GM23338 (cell line): Measurements from ENCODE around the gene RMI2. TPM values are rescaled to one million over a fixed set of nuclear protein-coding genes. Genes with fewer than 3 reads are reported as not detected.

ENCODE experiments used
- ATAC-seq: fragments of 200-7000 bp; cut with Tn5 transposase; 3 replicates; pipeline ENCODE4 v1.9.1; 2020
- DNase-seq: peaks from one replicate; pipeline ENCODE4 v3.0.0-alpha.2; 2015; ENCODE audit warnings: low spot score
- H2AFZ ChIP-seq: fragments of 200-600 bp; sonication (generic); 2 replicates; pipeline ENCODE4 v1.8.0; 2016; ENCODE audit warnings: antibody characterized with exemption, mild to moderate bottlenecking, moderate library complexity
- H3F3A ChIP-seq: fragments of 200-600 bp; sonication (generic); replicated peaks from 2 replicates; pipeline ENCODE4 v1.8.0; 2017; ENCODE audit warnings: antibody characterized with exemption, mixed run types, low read depth
- H3K27ac ChIP-seq: fragments of 200-600 bp; sonication (generic); 2 replicates; pipeline ENCODE4 v1.6.1; 2016; ENCODE audit warnings: low read depth
- H3K27me3 ChIP-seq: fragments of 200-600 bp; sonication (generic); 2 replicates; pipeline ENCODE4 v1.8.0; 2016; ENCODE audit warnings: mild to moderate bottlenecking, mixed run types, moderate library complexity; ENCODE audit not compliant: insufficient read depth
- H3K36me3 ChIP-seq: fragments of 200-600 bp; sonication (generic); 2 replicates; pipeline ENCODE4 v1.8.0; 2016; ENCODE audit warnings: mild to moderate bottlenecking; ENCODE audit not compliant: insufficient read depth
- H3K4me1 ChIP-seq: fragments of 200-600 bp; sonication (generic); 2 replicates; pipeline ENCODE4 v1.8.0; 2016; ENCODE audit warnings: mild to moderate bottlenecking, moderate library complexity; ENCODE audit not compliant: insufficient read depth
- H3K4me2 ChIP-seq: fragments of 200-600 bp; sonication (generic); 2 replicates; pipeline ENCODE4 v1.7.1; 2017; ENCODE audit warnings: mixed run types
- H3K4me3 ChIP-seq: fragments of 200-600 bp; sonication (generic); 2 replicates; pipeline ENCODE4 v1.6.1; 2016; ENCODE audit warnings: mixed run types
- H3K79me2 ChIP-seq: fragments of 200-600 bp; sonication (generic); replicated peaks from 2 replicates; pipeline ENCODE4 v1.8.0; 2017; ENCODE audit warnings: mild to moderate bottlenecking; ENCODE audit not compliant: insufficient read depth
- H3K9me2 ChIP-seq: fragments of 200-600 bp; sonication (generic); 2 replicates; pipeline ENCODE4 v1.8.0; 2017; ENCODE audit not compliant: insufficient read depth
- H4K20me1 ChIP-seq: fragments of 200-600 bp; sonication (generic); replicated peaks from 2 replicates; pipeline ENCODE4 v1.8.0; 2017; ENCODE audit warnings: mild to moderate bottlenecking; ENCODE audit not compliant: insufficient read depth
- H3K27ac Mint-ChIP-seq: 2 replicates; pipeline ENCODE4 v1.8.0; 2020; ENCODE audit warnings: inconsistent platforms, mild to moderate bottlenecking, moderate library complexity, mixed read lengths
- H3K27me3 Mint-ChIP-seq: 3 replicates; pipeline ENCODE4 v1.8.0; 2022; ENCODE audit warnings: low read depth, mild to moderate bottlenecking, moderate library complexity, mixed read lengths, inconsistent platforms; ENCODE audit not compliant: insufficient read depth, poor library complexity
- H3K36me3 Mint-ChIP-seq: 3 replicates; pipeline ENCODE4 v1.8.0; 2021; ENCODE audit warnings: low read depth, mild to moderate bottlenecking, inconsistent platforms, moderate library complexity, mixed read lengths
- H3K4me1 Mint-ChIP-seq: 3 replicates; pipeline ENCODE4 v1.8.0; 2020; ENCODE audit warnings: mild to moderate bottlenecking, inconsistent platforms, mixed read lengths
- H3K4me3 Mint-ChIP-seq: 3 replicates; pipeline ENCODE4 v1.8.0; 2021; ENCODE audit warnings: moderate library complexity, mild to moderate bottlenecking, inconsistent platforms, mixed read lengths
- H3K9me3 Mint-ChIP-seq: 3 replicates; pipeline ENCODE4 v1.8.0; 2020; ENCODE audit warnings: moderate library complexity, mild to moderate bottlenecking, inconsistent platforms, mixed read lengths
- CREB1 ChIP-seq: fragments of 250-450 bp; sonication (Bioruptor Pico); IDR thresholded peaks from 2 replicates; pipeline ENCODE4 v1.5.0; 2020; ENCODE audit warnings: low read depth, mild to moderate bottlenecking, moderate library complexity
- CTCF ChIP-seq, 2 experiments: fragments of 200-600 bp in 1 of 2; sonication (generic) in 1 of 2; conservative IDR thresholded peaks; 2 replicates each; pipeline versions ENCODE4 v1.5.1 to v1.6.1; 2016 to 2017; ENCODE audit warnings: antibody characterized with exemption in 2 of 2, low read depth in 2 of 2, mild to moderate bottlenecking in 2 of 2, moderate library complexity in 1 of 2
- EZH2 ChIP-seq: fragments of 200-600 bp; sonication (generic); IDR thresholded peaks from one replicate; pipeline ENCODE4 v1.8.0; 2017; ENCODE audit warnings: antibody characterized with exemption, mild to moderate bottlenecking, low read depth; ENCODE audit not compliant: unreplicated experiment
- EZH2phosphoT487 ChIP-seq: fragments of 200-600 bp; sonication (generic); IDR thresholded peaks from one replicate; pipeline ENCODE4 v1.8.1; 2018; ENCODE audit warnings: antibody characterized with exemption; ENCODE audit not compliant: unreplicated experiment
- JUNB ChIP-seq: IDR thresholded peaks from one replicate; pipeline ENCODE4 v1.6.1; 2016; ENCODE audit warnings: antibody characterized with exemption; ENCODE audit not compliant: unreplicated experiment
- NANOG ChIP-seq: IDR thresholded peaks from 2 replicates; pipeline ENCODE4 v1.6.1; 2016; ENCODE audit warnings: antibody characterized with exemption, borderline replicate concordance
- POLR2AphosphoS5 ChIP-seq: IDR thresholded peaks from 2 replicates; pipeline ENCODE4 v1.6.1; 2016; ENCODE audit warnings: antibody characterized with exemption, low read depth
- REST ChIP-seq: IDR thresholded peaks from one replicate; pipeline ENCODE4 v1.6.1; 2018; ENCODE audit warnings: antibody characterized with exemption; ENCODE audit not compliant: unreplicated experiment
- STAT1 ChIP-seq: IDR thresholded peaks from one replicate; pipeline ENCODE4 v1.6.1; 2016; ENCODE audit warnings: antibody characterized with exemption; ENCODE audit not compliant: unreplicated experiment
- ZNF331 ChIP-seq: fragments of 250-450 bp; sonication (Bioruptor Pico); IDR thresholded peaks from 2 replicates; pipeline ENCODE4 v1.5.0; 2020; ENCODE audit warnings: low read depth, mild to moderate bottlenecking, moderate library complexity
- ZNF462 ChIP-seq: fragments of 250-450 bp; sonication (Bioruptor Pico); IDR thresholded peaks from 2 replicates; pipeline ENCODE4 v1.5.0; 2020; ENCODE audit warnings: mild to moderate bottlenecking, moderate library complexity
- polyA plus RNA-seq: library from polyadenylated mRNA; unstranded; fragments of >200 nt; fragmentation: Nextera tagmentation; extraction: Ambion mirVana; gene quantifications from 2 replicates; pipeline ENCODE4 v1.2.1, GENCODE V29; 2016
- total RNA-seq: library from RNA; depleted of rRNA; stranded (reverse); fragments of >200 nt; shearing (Covaris generic); gene quantifications from 2 replicates; pipeline ENCODE4 v1.2.3, GENCODE V29; 2014
- TF ChIP-seq, protein P1 (sequence below): IDR thresholded peaks from 2 replicates; pipeline ENCODE4 v1.6.1; 2016; ENCODE audit warnings: antibody characterized with exemption

RMI2 gene
- total and polyA plus RNA-seq, 2 experiments from 2014 or later, result 98.2 to 108 TPM

- Mint-ChIP-seq H3K4me1 (peaks cover 34% of the 10 kb centered on the region), H3K4me3 (no peak overlapping the region; the same call in 2 of the 3 replicates), H3K27ac (peak overlapping the region; percentile 45), H3K36me3 (no peaks in the 10 kb centered on the region), H3K9me3 (no peaks in the 10 kb centered on the region; the same call in 2 of the 3 replicates), H3K27me3 (peaks cover 17% of the 10 kb centered on the region)
- DNase-seq, result no peak
- H3K27ac ChIP-seq, result peak overlapping the region; percentile 83
- no peak overlapping the region for H3K4me2 ChIP-seq
- H3K9me2 ChIP-seq, result no peaks in the 10 kb centered on the region
- ATAC-seq, result peak; percentile 15
- no peak overlapping the region for H3K4me3 ChIP-seq
- no peaks in the 10 kb centered on the region for H3K36me3 ChIP-seq
- no peaks in the 10 kb centered on the region for H3K27me3 ChIP-seq
- H3K4me1 ChIP-seq, result peaks cover 12% of the 10 kb centered on the region
- H3F3A ChIP-seq, result peaks cover 8% of the 10 kb centered on the region; the same call in 1 of the 2 replicates
- H2AFZ ChIP-seq, result peak overlapping the region; percentile 59; the same call in 1 of the 2 replicates
- no peak for TF ChIP-seq POLR2AphosphoS5
- no peak for TF ChIP-seq CREB1 (CRISPR knock-in tag)
- TF ChIP-seq JUNB, result no peak
- no peak for TF ChIP-seq REST
- TF ChIP-seq ZNF462, result no peak
- no peak for TF ChIP-seq EZH2phosphoT487
- TF ChIP-seq NANOG, result no peak
- no peak for TF ChIP-seq CTCF (conservative IDR thresholded peaks at IDR 0.05; ENCODE audit: low read depth in 2 of 2)
- no peak for TF ChIP-seq ZNF331 (CRISPR knock-in tag)
- TF ChIP-seq, protein P1, sequence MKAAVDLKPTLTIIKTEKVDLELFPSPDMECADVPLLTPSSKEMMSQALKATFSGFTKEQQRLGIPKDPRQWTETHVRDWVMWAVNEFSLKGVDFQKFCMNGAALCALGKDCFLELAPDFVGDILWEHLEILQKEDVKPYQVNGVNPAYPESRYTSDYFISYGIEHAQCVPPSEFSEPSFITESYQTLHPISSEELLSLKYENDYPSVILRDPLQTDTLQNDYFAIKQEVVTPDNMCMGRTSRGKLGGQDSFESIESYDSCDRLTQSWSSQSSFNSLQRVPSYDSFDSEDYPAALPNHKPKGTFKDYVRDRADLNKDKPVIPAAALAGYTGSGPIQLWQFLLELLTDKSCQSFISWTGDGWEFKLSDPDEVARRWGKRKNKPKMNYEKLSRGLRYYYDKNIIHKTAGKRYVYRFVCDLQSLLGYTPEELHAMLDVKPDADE, result no peak
- TF ChIP-seq EZH2, result no peak
- no peak for TF ChIP-seq STAT1
- H4K20me1 ChIP-seq, result no peaks in the 10 kb centered on the region
- no peaks in the 10 kb centered on the region for H3K79me2 ChIP-seq
Measured at GRCh38 chr16:11390573-11391495, 45.6 kb downstream of the RMI2 start.
